Measurements from ENCODE around the gene TLK2. TPM values are rescaled to one million over a fixed set of nuclear protein-coding genes. Genes with fewer than 3 reads are reported as not detected.

The TLK2 gene
- polyA plus RNA-seq, 1 of the 3 experiments (the other 2 are of a cell fraction): 51.9 TPM

DNA sequence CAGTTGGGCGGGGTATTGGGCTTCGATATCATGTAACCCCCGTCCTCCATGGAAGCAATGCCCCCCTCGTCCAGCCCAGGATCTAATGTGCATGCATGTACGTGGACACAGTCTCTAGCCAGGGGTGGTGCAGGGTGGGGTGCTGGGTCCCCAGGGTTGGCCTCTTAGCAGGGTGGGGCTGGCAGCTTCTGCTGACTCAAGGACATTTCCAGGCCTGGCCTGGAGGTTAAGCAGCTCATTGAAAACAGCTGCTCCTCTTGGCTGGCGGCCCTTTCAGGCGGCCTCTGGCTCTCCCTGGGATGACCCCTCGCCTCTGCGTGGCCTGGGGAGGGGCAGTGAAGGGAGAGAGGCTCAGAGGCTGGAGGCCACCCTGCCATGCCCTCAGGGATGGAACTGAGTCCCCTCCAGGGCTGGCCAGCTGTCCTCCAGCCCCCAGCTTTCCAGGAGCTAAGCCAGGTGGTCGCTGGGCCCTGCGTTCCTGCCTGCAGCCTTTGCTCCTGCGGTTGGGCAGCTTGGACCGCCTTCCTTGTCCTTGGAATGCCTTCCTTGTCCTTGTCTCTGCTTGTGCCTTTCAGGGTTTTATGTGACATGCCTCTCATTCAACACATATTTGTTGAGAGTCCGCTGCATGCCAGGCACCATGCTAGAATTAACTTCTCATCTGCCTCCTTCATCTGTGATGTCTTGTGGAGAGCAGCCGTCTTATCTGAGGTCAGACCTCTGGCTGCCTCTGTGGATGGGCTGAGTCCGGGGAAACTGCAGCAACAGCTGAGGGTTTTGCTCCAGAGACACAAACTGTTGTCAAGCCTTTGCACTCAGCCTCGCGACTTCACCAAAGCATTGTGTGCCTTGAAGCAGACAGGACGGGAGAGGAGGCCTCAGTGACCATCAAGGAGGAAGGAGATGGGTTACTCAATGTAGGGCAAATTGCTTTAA is 175.5 kb downstream of the TLK2 start (continued):
- TF ChIP-seq, protein P1, sequence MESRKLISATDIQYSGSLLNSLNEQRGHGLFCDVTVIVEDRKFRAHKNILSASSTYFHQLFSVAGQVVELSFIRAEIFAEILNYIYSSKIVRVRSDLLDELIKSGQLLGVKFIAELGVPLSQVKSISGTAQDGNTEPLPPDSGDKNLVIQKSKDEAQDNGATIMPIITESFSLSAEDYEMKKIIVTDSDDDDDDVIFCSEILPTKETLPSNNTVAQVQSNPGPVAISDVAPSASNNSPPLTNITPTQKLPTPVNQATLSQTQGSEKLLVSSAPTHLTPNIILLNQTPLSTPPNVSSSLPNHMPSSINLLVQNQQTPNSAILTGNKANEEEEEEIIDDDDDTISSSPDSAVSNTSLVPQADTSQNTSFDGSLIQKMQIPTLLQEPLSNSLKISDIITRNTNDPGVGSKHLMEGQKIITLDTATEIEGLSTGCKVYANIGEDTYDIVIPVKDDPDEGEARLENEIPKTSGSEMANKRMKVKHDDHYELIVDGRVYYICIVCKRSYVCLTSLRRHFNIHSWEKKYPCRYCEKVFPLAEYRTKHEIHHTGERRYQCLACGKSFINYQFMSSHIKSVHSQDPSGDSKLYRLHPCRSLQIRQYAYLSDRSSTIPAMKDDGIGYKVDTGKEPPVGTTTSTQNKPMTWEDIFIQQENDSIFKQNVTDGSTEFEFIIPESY (IDR thresholded peaks at IDR 0.05; ENCODE audit: borderline replicate concordance, low read depth): no peak
- TF ChIP-seq MEF2A (IDR thresholded peaks at IDR 0.05; ENCODE audit: borderline replicate concordance, low read depth) (no peak), RCOR1 (IDR thresholded peaks at IDR 0.05; ENCODE audit: low read length) (peak; percentile 68), RAD21 (IDR thresholded peaks at IDR 0.05; ENCODE audit: low read length) (no peak), JUND (IDR thresholded peaks at IDR 0.05) (no peak), EP300 (IDR thresholded peaks at IDR 0.05; ENCODE audit: borderline replicate concordance in 1 of 2, low read depth in 1 of 2, low read length in 1 of 2) (peak in 1 of 2 experiments; percentile 45; a peak in 2 of 4 replicates), CHD2 (IDR thresholded peaks at IDR 0.05; ENCODE audit: low read length, partially characterized antibody) (peak; percentile 77), NRF1 (IDR thresholded peaks at IDR 0.05; ENCODE audit: low read depth, low read length) (no peak), NFIC (IDR thresholded peaks at IDR 0.05; ENCODE audit: borderline replicate concordance) (peak; percentile 94), YY1 (IDR thresholded peaks at IDR 0.05; ENCODE audit: low read depth) (no peak), POLR2AphosphoS5 (IDR thresholded peaks at IDR 0.05; ENCODE audit: low read depth, low read length) (peak; percentile 60; the same call in 1 of the 2 replicates)
- TF ChIP-seq, protein P2, sequence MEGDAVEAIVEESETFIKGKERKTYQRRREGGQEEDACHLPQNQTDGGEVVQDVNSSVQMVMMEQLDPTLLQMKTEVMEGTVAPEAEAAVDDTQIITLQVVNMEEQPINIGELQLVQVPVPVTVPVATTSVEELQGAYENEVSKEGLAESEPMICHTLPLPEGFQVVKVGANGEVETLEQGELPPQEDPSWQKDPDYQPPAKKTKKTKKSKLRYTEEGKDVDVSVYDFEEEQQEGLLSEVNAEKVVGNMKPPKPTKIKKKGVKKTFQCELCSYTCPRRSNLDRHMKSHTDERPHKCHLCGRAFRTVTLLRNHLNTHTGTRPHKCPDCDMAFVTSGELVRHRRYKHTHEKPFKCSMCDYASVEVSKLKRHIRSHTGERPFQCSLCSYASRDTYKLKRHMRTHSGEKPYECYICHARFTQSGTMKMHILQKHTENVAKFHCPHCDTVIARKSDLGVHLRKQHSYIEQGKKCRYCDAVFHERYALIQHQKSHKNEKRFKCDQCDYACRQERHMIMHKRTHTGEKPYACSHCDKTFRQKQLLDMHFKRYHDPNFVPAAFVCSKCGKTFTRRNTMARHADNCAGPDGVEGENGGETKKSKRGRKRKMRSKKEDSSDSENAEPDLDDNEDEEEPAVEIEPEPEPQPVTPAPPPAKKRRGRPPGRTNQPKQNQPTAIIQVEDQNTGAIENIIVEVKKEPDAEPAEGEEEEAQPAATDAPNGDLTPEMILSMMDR (IDR thresholded peaks at IDR 0.05): no peak
- TF ChIP-seq, protein P3, sequence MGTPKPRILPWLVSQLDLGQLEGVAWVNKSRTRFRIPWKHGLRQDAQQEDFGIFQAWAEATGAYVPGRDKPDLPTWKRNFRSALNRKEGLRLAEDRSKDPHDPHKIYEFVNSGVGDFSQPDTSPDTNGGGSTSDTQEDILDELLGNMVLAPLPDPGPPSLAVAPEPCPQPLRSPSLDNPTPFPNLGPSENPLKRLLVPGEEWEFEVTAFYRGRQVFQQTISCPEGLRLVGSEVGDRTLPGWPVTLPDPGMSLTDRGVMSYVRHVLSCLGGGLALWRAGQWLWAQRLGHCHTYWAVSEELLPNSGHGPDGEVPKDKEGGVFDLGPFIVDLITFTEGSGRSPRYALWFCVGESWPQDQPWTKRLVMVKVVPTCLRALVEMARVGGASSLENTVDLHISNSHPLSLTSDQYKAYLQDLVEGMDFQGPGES (IDR thresholded peaks at IDR 0.05; ENCODE audit: low read depth, low read length): no peak
- TF ChIP-seq, protein P4, sequence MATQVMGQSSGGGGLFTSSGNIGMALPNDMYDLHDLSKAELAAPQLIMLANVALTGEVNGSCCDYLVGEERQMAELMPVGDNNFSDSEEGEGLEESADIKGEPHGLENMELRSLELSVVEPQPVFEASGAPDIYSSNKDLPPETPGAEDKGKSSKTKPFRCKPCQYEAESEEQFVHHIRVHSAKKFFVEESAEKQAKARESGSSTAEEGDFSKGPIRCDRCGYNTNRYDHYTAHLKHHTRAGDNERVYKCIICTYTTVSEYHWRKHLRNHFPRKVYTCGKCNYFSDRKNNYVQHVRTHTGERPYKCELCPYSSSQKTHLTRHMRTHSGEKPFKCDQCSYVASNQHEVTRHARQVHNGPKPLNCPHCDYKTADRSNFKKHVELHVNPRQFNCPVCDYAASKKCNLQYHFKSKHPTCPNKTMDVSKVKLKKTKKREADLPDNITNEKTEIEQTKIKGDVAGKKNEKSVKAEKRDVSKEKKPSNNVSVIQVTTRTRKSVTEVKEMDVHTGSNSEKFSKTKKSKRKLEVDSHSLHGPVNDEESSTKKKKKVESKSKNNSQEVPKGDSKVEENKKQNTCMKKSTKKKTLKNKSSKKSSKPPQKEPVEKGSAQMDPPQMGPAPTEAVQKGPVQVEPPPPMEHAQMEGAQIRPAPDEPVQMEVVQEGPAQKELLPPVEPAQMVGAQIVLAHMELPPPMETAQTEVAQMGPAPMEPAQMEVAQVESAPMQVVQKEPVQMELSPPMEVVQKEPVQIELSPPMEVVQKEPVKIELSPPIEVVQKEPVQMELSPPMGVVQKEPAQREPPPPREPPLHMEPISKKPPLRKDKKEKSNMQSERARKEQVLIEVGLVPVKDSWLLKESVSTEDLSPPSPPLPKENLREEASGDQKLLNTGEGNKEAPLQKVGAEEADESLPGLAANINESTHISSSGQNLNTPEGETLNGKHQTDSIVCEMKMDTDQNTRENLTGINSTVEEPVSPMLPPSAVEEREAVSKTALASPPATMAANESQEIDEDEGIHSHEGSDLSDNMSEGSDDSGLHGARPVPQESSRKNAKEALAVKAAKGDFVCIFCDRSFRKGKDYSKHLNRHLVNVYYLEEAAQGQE (IDR thresholded peaks at IDR 0.05; ENCODE audit: low read depth, low read length): peak; percentile 35; the same call in 1 of the 2 replicates
- TF ChIP-seq, protein P5, sequence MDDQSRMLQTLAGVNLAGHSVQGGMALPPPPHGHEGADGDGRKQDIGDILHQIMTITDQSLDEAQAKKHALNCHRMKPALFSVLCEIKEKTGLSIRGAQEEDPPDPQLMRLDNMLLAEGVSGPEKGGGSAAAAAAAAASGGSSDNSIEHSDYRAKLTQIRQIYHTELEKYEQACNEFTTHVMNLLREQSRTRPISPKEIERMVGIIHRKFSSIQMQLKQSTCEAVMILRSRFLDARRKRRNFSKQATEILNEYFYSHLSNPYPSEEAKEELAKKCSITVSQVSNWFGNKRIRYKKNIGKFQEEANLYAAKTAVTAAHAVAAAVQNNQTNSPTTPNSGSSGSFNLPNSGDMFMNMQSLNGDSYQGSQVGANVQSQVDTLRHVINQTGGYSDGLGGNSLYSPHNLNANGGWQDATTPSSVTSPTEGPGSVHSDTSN (IDR thresholded peaks at IDR 0.05): peak; percentile 47

Data from SK-N-SH (cell line).